Hippocampal formation (tissue), 2 donors: ENCODE data around the gene TRNP1.

ENCODE experiments used
- DNase-seq, 2 donors: peaks; one replicate each; lab custom pipeline; 2025; lab: John Stamatoyannopoulos, UW

Gene TRNP1

DNA sequence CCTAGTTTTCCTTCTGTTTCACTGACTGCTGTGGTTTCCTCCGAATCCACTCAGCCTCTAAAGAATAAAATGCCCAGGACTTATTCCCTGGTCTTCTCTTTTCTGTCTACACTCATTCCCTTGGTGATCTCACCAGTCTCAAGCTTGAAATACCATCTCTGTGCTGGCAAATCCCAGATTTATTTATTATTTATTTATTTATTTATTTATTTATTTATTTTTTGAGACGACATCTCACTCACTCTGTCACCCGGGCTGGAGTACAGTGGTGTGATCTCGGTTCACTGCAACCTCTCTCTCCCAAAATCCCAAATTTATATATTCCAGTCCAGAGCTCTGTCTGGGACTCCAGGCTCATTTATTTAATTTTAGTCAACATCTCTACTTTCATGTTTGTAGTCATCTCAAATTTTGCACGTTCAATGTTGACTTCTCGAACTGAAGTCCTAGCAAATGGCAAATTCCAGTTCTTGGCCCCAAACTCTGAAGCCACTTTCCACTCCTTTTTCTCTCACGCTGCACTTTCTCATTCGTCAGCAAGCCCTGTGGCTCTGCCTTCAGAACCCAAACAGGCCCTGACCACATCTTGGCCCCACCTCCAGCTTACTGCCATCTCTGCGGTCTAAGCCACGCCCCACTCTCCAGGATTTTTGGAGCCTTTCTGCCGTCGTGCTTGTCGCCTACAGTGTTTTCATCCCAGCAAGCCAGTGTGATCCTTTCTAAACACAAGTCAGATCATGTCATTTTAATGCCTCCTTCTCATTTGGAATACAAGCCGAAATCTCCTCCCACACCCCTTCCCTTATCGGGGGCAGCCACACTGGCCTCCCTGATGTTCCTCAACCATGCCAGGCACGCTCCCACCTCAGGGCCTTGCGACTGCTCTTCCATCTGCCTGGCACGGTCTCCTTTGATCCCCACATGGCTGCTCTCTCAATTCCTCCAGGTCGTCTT lies 33.4 kb downstream of the TRNP1 start:
- no peak for DNase-seq

DNA sequence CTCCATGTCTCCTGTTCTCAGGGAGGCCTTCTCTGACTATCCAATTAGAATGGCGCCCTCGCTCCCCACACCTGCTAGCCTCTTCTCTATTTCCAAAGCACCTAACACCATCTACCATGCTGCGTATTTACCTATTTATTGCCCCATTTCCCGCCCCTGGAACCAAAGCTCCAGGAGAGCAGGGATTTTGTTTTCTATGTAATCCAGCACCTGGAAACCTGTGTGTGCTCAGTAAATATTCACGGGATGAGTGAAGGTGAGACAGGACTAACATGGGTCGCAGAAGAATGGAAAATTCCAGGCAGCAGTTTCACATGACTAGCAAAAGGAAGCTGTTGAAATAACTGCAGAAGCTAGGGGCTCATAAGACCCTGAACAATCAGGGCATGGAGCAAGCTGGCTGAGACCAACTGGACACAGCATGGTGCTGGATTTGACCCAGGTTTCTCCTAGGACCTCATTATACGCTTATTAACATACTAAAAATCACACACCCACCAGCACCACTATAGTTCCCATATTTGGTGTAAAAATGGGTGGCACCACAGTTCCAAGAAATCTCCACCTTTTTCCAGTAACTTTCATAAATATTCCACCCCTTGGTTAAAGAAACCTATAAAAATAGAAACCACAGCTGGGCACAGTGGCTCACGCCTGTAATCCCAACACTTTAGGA lies 34.2 kb downstream of the TRNP1 start:
- DNase-seq: no peak

DNA sequence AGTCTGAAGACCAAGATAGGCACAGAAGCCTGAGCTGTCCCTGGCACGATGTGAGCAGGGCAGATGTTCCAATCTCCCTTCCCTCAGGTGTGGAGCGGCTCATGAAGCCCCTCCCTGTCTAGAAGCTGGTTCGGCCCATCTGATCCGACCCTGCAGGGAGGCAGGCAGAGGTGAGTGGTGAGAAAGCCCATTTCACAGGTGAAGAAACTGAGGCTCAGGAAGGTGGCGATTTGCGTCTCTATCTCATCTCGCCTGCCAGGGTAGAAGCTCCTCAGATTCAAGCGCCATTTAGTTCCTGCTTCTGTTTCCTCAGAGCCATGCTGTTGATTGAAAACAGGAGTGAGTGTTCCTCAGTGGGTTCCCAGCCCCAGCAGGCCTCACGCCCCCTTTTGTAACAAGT lies 36.0 kb downstream of the TRNP1 start:
- no peak for DNase-seq

DNA sequence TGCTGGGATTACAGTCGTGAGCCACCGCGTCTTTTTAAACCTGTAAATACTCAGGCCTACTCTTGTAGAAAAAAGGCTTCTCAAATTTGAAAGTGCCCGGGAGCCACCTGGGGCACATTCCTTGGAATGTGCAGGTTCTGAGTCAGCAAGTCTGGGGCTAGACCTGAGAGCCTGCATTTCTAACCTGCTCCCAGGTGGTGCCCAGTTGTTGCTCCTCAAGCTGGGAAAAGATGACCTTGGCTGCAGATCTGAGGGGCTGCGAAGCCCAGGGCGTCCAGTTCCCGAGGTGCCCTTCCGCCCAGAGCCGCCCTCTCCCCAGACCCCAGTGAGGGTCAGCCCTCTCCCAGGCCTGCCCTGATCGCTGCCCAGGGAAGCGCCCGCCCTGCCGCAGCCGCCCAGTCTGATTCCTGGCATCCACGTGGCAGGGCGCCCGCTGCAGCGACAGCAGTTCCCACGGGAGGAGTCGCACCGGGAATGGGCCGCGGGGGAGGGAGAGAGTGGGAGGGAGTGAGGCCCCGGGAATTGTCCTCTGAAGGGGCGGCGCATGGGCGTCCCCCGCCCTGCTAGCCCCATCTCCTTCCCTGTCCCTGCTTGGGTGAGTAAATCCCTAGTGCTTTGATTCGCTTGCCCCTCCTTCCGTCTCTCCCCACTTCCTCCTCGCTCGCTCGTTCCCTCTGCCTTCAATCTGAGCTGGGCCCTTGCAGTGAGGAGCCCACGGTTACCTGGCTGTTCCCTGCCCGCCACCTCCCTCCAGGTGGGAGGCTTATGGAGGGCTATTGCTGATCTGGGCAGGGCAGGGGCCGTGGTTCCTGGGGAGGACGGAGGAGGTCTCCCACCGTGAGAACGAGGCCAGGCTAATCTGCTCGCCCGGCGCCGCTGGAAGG lies 38.0 kb downstream of the TRNP1 start:
- DNase-seq: peak; percentile 1 to 32

DNA sequence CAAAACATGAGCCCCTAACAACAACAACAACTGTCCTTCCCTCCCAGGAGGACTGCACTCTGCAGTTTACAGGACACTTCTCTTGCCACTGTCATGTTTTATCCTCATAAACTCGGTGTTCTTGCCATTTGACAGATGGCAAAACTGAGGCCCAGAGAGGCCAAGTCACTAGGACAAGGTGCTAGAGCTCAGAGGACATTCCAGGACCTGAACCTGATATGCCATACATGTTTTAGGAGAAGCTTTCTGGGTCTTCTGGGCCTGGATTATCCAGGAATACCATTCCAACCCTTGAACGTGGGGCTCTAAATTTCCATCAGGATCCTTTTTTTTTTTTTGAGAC lies 38.6 kb downstream of the TRNP1 start:
- DNase-seq: no peak

DNA sequence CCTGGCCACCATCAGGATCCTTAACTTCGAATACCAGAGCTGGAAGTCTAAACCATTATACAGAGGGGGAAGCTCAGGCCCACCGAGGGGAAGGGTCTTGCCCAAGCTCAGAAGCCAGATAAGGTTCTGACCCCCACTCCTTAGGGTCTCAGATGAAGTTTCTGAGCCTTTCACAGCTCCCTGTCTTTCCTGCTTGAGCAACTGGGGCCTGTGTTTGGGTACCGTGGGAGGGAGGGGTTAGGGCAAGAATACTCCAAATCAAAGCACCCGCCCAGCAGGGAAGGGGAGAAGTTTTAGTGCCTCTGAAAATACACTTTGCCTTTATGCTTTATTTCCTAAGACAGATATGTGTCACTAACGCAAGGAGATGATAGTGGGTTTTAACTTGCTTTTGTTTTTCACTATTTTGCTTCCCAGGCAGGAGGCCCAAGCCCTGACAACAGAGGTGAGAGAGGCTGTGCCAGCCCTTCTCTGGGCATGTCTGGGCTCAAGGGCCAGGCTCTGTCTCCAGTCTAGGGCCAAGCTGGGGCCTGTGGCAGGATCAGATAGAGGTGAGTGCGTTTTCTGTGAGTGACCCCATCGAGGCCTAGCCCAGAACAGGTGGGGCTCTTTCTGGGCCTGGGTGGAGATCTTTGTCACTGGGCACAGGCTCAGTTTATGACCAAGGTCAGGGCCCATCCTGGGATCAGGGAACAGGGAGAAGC lies 39.7 kb downstream of the TRNP1 start:
- no peak for DNase-seq

DNA sequence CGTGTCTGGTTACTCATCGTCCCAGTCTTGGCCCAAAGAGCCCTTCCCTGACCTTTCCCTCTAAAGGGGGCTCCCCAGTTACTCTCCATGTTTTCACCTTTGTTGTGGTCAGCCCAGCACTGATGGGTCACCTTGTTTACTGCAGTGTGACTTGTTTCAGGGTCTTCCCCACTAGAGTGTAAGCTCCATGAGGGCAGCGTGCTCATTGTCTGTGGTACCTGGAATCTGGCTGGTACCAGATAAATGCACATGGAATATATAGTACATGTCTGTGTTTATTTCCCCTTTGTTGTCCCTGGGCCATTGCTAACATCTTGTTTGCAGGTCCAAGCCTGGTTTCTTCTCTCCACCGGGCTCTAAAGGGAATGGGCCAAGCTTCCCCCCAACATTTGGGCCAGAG lies 41.9 kb downstream of the TRNP1 start:
- DNase-seq: no peak

DNA sequence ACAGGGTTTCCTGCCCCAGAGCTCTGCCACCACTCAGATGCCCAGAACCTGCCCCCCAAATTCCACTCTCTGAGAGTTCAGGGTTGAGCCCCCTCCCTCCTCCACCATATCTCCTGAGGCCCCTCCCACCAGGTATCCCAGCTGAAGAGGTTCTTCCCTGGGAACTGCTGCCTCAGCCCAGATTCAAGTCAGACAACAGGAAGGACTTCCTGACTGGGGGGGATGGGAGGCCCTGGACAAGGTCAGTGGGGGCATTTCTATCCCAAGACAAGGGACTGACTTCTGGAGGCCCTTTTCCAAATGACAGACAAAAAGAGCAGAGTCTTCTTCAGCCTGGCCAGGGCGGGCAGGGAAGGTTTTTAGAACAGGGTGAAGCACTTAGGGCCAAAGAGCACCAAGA lies 43.2 kb downstream of the TRNP1 start:
- no peak for DNase-seq

DNA sequence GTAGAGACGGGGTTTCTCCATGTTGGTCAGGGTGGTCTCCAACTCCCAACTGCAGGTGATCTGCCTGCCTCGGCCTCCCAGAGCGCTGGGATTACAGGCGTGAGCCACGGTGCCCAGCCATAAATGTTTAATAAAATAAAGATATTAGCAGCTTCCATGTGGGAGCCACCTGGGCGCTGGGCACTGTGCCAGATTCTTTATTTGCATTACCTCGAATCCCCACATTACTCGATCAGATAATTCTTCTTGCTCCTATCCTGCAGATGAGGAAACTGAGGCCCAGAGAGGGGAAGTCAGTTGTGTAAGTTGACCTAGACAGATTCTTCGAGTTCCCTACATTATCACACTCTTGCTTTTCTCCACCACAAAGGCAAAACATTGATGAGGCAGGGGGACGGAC lies 44.0 kb downstream of the TRNP1 start:
- DNase-seq: no peak

DNA sequence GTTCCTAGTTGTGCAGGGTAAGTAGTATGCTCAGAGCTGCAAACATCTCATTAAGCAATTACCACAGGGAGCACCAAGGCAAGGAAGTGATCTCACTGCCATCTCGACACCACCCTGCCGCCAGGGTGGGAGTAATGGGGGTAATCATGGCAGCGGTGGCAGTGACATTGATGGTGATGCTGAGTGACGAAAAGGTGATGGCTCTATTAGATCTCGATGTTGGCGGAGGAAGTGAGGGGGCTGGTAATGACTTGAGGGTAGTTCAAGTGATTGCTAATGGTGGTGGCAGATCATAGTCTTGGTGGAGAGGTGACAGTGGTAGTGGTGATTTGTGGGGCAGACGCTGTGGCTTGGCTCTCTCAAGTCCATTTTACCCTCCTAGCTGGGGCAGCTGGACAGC lies 44.5 kb downstream of the TRNP1 start:
- DNase-seq: no peak

DNA sequence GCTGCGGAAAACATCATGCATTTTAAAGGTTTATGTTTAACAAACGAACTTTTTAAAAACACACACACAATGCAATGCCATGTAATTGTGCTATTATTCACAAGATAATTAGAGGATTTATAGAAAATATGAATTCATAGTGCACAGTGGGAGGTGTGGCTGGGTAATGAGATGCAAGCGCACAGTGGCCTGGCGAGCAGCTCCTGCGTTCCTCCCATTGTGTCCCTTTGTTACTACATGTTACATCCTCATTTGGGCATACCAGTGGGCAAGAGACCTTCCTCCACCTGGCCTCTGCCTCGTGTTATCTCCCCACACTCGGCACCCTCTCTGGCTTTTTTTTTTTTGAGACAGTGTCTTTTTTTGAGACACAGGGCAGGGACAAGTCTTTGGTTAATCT lies 49.2 kb downstream of the TRNP1 start:
- DNase-seq: no peak

DNA sequence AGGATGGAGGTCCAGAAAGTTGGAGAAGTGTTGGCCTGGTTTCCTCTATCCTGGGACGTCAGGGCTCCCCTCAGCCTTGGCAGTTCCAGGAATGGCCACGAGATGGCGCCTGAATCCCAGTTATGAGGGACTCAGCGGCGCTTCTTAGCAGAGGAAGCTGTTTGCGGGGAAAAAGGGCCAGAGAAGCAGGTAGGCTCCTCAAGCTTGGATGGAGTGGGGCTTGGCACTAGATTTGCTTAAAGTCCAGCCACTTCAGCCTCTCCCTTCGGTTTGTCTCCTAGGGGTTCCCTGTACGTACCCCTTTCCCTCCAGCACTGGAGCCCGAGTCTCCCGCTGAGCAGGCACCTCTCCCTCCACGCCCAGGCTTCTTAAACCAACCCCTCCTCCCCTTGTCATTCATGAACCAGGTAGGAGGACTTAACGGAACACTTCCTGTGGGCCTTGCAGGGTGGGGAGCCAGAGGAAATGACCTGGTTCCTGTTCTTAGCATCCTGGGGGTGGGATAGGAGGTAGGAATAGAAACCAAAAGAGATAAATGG lies 51.2 kb downstream of the TRNP1 start:
- DNase-seq: peak; percentile 61 to 74

DNA sequence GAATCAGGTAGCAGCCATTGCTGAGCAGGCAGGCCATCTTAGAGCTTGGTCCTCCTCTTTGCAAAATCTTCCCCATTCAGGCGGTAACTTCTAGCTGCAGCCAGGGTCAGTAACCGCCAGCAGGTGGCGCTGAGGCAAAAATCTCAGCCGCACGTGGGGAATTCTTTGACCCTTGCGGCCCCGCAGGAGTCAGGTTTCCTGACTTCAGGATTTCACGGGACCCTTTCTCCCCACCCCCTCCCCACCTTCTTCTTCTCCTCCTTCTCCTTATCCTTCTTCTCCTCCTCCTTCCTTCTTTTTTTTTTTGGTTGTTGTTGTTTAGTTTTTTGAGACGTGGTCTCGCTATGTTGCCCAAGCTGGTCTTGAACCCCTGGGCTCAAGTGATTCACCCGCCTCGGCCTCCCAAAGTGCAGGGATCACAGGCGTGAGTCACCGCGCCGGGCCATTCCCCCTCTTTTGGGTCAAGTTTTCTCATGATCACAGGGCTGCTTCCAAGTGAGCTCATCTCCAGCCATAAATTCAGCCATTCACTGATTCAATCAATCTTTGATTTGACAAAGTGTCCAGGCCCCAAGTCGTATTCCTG lies 52.6 kb downstream of the TRNP1 start:
- peak; percentile 6 to 25 for DNase-seq

DNA sequence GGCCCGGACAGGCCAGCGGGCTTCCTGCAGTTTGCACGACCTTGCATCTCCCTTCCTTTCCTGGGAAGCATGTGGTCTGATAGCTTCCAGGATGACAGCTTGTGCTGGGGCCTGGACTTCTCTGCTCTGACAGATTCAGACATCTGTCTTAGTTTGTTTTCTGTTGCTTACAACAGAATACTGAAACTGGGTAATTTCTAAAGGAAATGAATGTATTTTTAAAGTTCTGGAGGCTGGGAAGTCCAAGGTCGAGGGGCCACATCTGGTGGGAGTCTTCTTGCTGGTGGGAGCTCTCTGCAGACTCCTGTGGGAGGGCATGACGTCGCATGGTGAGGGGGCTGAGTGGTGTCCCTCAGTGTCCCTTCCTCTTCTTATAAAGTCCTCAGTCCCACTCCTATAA lies 54.4 kb downstream of the TRNP1 start:
- DNase-seq: no peak

DNA sequence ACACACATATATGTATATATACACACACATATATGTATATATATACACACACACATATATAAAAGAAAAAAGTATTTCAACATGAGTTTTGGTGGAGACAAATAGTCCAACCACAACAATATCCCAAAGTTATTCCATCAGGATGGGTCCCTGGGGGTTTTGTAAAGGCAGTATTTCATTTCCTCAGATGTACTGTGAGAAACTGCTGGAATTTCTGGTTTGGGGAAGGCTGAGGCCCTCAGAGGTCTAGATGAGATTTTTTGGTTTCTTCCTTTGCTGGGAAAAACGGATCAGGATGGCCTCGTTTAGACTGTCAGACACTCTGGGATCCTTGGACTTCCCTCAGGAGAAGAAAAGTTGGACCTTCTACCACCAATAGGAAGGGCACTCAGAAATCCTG lies 55.6 kb downstream of the TRNP1 start:
- DNase-seq: no peak

DNA sequence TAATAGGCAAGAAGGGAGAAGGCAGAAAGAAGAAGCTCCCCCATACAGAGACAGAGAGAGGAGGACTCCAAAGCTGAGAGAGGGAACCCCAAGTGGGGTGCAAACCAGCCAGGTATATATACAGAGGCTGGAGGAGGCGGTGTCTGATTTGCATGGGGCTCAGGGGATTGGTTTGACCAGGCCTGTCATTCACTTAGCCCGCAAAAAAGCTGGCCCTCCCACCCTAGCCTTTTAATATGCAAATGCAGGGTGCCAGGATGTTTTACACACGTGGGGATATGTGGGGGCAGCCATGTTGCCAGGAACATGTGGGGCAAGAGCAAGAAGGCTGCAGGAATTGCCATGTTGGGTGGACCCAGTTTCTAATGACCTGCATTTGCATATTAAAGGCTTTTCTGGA lies 56.1 kb downstream of the TRNP1 start:
- DNase-seq: no peak
